Suprapubic skin (tissue), 4 donors: ENCODE data around the gene LMF1.

Experiments used
- EP300 ChIP-seq: sonication (generic); formaldehyde crosslinking; IDR thresholded peaks from one replicate; pipeline ENCODE4 v1.6.1; 2017; ENCODE audit warnings: antibody characterized with exemption
- POLR2A ChIP-seq, 2 donors: fragments of 450-650 bp; IDR thresholded peaks; one replicate each; pipeline ENCODE4 v1.6.1; 2017; ENCODE audit warnings: antibody characterized with exemption in 2 of 2, mild to moderate bottlenecking in 2 of 2, moderate library complexity in 2 of 2
- POLR2AphosphoS5 ChIP-seq, 3 donors: sonication (generic); formaldehyde crosslinking; IDR thresholded peaks; one replicate each; pipeline ENCODE4 v1.6.1; 2017; ENCODE audit warnings: antibody characterized with exemption in 3 of 3

GRCh38 chr16:850668-851067, 120.1 kb downstream of the LMF1 start:
- TF ChIP-seq POLR2A (IDR thresholded peaks at IDR 0.05) (no peak), POLR2AphosphoS5 (IDR thresholded peaks at IDR 0.05) (no peak), EP300 (no peak)
